IMR-90 (cell line): Measurements from ENCODE around the gene CRYM. TPM values are rescaled to one million over a fixed set of nuclear protein-coding genes. Genes with fewer than 3 reads are reported as not detected.

Experiments
- ATAC-seq: fragments of 200-7000 bp; cut with Tn5 transposase; 2 replicates; pipeline ENCODE4 v1.9.1; 2020; ENCODE audit warnings: low read depth, mild to moderate bottlenecking, moderate library complexity
- BruUV-seq: library from RNA; stranded (reverse); fragments of 400-500 nt; replicated peaks from 2 replicates; lab custom pipeline; 2021; lab: Mats Ljungman, UMichigan
- CTCF ChIA-PET: fragments of 300-600 bp; formaldehyde crosslinking; extraction: SDS; loops from one replicate; lab custom pipeline; 2021; ENCODE audit warnings: antibody characterized with exemption; lab: Yijun Ruan, JAX
- POLR2A ChIA-PET: fragments of 300-600 bp; sonication (Branson Sonifier 250); formaldehyde crosslinking; loops from one replicate; lab custom pipeline; 2022; ENCODE audit warnings: antibody characterized with exemption; ENCODE audit not compliant: unreplicated experiment; lab: Charles Lee
- DNase-seq: peaks from one replicate; pipeline ENCODE4 v3.0.0; 2013
- H2AFZ ChIP-seq: replicated peaks from 2 replicates; pipeline ENCODE3; 2013; ENCODE audit warnings: low read length, mild to moderate bottlenecking; ENCODE audit not compliant: poor library complexity
- H2AK5ac ChIP-seq: 2 replicates; pipeline ENCODE4 v1.6.1; 2013; ENCODE audit warnings: low read depth, low read length, inconsistent platforms
- H2AK9ac ChIP-seq: replicated peaks from 2 replicates; pipeline ENCODE3; 2013; ENCODE audit warnings: mild to moderate bottlenecking, low read depth, low read length, moderate library complexity; ENCODE audit not compliant: poor library complexity
- H2BK120ac ChIP-seq: 2 replicates; pipeline ENCODE4 v1.6.1; 2013; ENCODE audit warnings: low read depth, low read length, inconsistent platforms
- H2BK15ac ChIP-seq: 3 replicates; pipeline ENCODE4 v1.6.1; 2013; ENCODE audit warnings: low read depth, low read length, inconsistent platforms
- H2BK20ac ChIP-seq: 2 replicates; pipeline ENCODE4 v1.6.1; 2013; ENCODE audit warnings: low read depth, mild to moderate bottlenecking, inconsistent platforms, low read length, moderate library complexity
- H2BK5ac ChIP-seq: 2 replicates; pipeline ENCODE4 v1.6.1; 2013; ENCODE audit warnings: mild to moderate bottlenecking, low read depth, low read length, inconsistent platforms; ENCODE audit not compliant: poor library complexity, severe bottlenecking
- H3K14ac ChIP-seq: replicated peaks from 2 replicates; pipeline ENCODE4 v1.6.1; 2013; ENCODE audit warnings: low read depth, low read length, inconsistent platforms
- H3K18ac ChIP-seq: 2 replicates; pipeline ENCODE4 v1.6.1; 2013; ENCODE audit warnings: low read depth, low read length, control low read depth
- H3K23ac ChIP-seq: 2 replicates; pipeline ENCODE4 v1.6.1; 2013; ENCODE audit warnings: low read depth, low read length, inconsistent platforms
- H3K27ac ChIP-seq: 2 replicates; pipeline ENCODE4 v1.5.1; 2013; ENCODE audit warnings: mild to moderate bottlenecking, control low read depth, low read length; ENCODE audit not compliant: insufficient read depth
- H3K27me3 ChIP-seq: 2 replicates; pipeline ENCODE4 v1.6.1; 2013; ENCODE audit warnings: low read length; ENCODE audit not compliant: control insufficient read depth, insufficient read depth
- H3K36me3 ChIP-seq: 2 replicates; pipeline ENCODE4 v1.6.1; 2013; ENCODE audit warnings: low read length, mixed read lengths; ENCODE audit not compliant: control insufficient read depth, insufficient read depth
- H3K4ac ChIP-seq: 2 replicates; pipeline ENCODE4 v1.6.1; 2013; ENCODE audit warnings: low read depth, low read length, inconsistent platforms
- H3K4me1 ChIP-seq: 2 replicates; pipeline ENCODE4 v1.6.1; 2013; ENCODE audit warnings: low read length, mixed read lengths; ENCODE audit not compliant: control insufficient read depth, insufficient read depth
- H3K4me2 ChIP-seq: 2 replicates; pipeline ENCODE4 v1.6.1; 2013; ENCODE audit warnings: low read depth, mild to moderate bottlenecking, control low read depth, low read length, moderate library complexity
- H3K4me3 ChIP-seq: 2 replicates; pipeline ENCODE4 v1.5.1; 2013; ENCODE audit warnings: low read depth, mild to moderate bottlenecking, control low read depth, low read length, moderate library complexity; ENCODE audit not compliant: insufficient read depth
- H3K56ac ChIP-seq: 2 replicates; pipeline ENCODE4 v1.6.1; 2013; ENCODE audit warnings: low read length, inconsistent platforms; ENCODE audit not compliant: insufficient read depth; ENCODE audit errors: extremely low read depth
- H3K79me1 ChIP-seq, 2 experiments: 2 replicates each; pipeline ENCODE4 v1.6.1; 2013; ENCODE audit warnings: low read length in 2 of 2, inconsistent platforms in 1 of 2, low read depth in 1 of 2
- H3K9ac ChIP-seq: 2 replicates; pipeline ENCODE4 v1.6.1; 2013; ENCODE audit warnings: low read depth, low read length, control low read depth
- H3K9me1 ChIP-seq: 2 replicates; pipeline ENCODE4 v1.6.1; 2013; ENCODE audit warnings: low read length, inconsistent platforms; ENCODE audit not compliant: insufficient read depth
- H3K9me3 ChIP-seq: 2 replicates; pipeline ENCODE4 v1.6.1; 2013; ENCODE audit warnings: low read length; ENCODE audit not compliant: control insufficient read depth, insufficient read depth
- H4K20me1 ChIP-seq: 2 replicates; pipeline ENCODE4 v1.6.1; 2013; ENCODE audit warnings: low read length, inconsistent platforms; ENCODE audit not compliant: insufficient read depth
- H4K5ac ChIP-seq: 2 replicates; pipeline ENCODE4 v1.6.1; 2013; ENCODE audit warnings: mild to moderate bottlenecking, low read depth, low read length, control low read depth
- H4K8ac ChIP-seq, 2 experiments: 2 replicates each; pipeline ENCODE4 v1.6.1; 2013; ENCODE audit warnings: low read depth in 2 of 2, low read length in 2 of 2, control low read depth in 1 of 2, inconsistent platforms in 1 of 2
- H4K91ac ChIP-seq: 2 replicates; pipeline ENCODE4 v1.6.1; 2013; ENCODE audit warnings: low read depth, low read length, inconsistent platforms; ENCODE audit not compliant: insufficient read depth
- CEBPB ChIP-seq: IDR thresholded peaks from 2 replicates; pipeline ENCODE4 v1.6.1; 2012; ENCODE audit warnings: low read depth, low read length, improper control_type of control experiment
- CHD1 ChIP-seq: IDR thresholded peaks from 2 replicates; pipeline ENCODE4 v1.6.1; 2012; ENCODE audit warnings: low read depth, low read length, improper control_type of control experiment
- CTCF ChIP-seq: conservative IDR thresholded peaks from 2 replicates; pipeline ENCODE4 v1.5.1; 2012; ENCODE audit warnings: mild to moderate bottlenecking, low read depth, low read length, improper control_type of control experiment
- MAZ ChIP-seq: IDR thresholded peaks from 2 replicates; pipeline ENCODE4 v1.6.1; 2012; ENCODE audit warnings: low read depth, mild to moderate bottlenecking, low read length, improper control_type of control experiment, moderate library complexity, borderline replicate concordance
- MXI1 ChIP-seq: IDR thresholded peaks from 2 replicates; pipeline ENCODE4 v1.6.1; 2012; ENCODE audit warnings: low read depth, mild to moderate bottlenecking, low read length, moderate library complexity, borderline replicate concordance
- RAD21 ChIP-seq: IDR thresholded peaks from 2 replicates; pipeline ENCODE4 v1.6.1; 2012; ENCODE audit warnings: low read length, improper control_type of control experiment
- RCOR1 ChIP-seq: IDR thresholded peaks from 2 replicates; pipeline ENCODE4 v1.6.1; 2012; ENCODE audit warnings: mild to moderate bottlenecking, low read length, improper control_type of control experiment; ENCODE audit not compliant: insufficient replicate concordance
- RFX5 ChIP-seq: IDR thresholded peaks from 2 replicates; pipeline ENCODE4 v1.8.0; 2012; ENCODE audit warnings: low read depth, mild to moderate bottlenecking, low read length, moderate library complexity
- SMC3 ChIP-seq: fragments of 150-350 bp; IDR thresholded peaks from 2 replicates; pipeline ENCODE4 v1.6.1; 2016; ENCODE audit warnings: low read depth, mild to moderate bottlenecking, antibody characterized with exemption, low read length, moderate library complexity
- WGBS, 2 experiments: methylation state at CpG; one replicate each; pipeline versions ENCODE4 v1.1.5 to v1.1.7; 2013; ENCODE audit warnings: missing lambda C conversion rate in 2 of 2; ENCODE audit not compliant: insufficient read length in 1 of 2; ENCODE audit errors: extremely low coverage in 2 of 2; 5-methylcytosine and 5-hydroxymethylcytosine counted together
- dilution Hi-C: fragments of 300-500 bp; cut with HindIII; formaldehyde crosslinking; loops from one replicate; pipeline ENCODE4 v1.14.3; 2018; ENCODE audit warnings: low sequenced_read_pairs; ENCODE audit not compliant: unreplicated experiment
- in situ Hi-C: fragments of 300-500 bp; cut with MboI; formaldehyde crosslinking; loops from 3 replicates; pipeline ENCODE4 v1.14.3; 2019; ENCODE audit warnings: low sequenced_read_pairs, inconsistent platforms, mixed read lengths
- intact Hi-C: fragments of 100-400 bp; cut with micrococcal nuclease; formaldehyde crosslinking; loops from 2 replicates; pipeline ENCODE4 v1.10.0; 2022
- polyA plus RNA-seq, 3 experiments: library from polyadenylated mRNA; depleted of rRNA; stranded (reverse); fragments of >200 nt; gene quantifications; 2 replicates each; pipeline ENCODE4 v1.2.3, GENCODE V29; 2012; ENCODE audit warnings: low replicate concordance in 1 of 3
- total RNA-seq: library from RNA; depleted of rRNA; stranded (reverse); fragments of >200 nt; gene quantifications from 2 replicates; pipeline ENCODE4 v1.2.3, GENCODE V29; 2012

The CRYM gene
- total and polyA plus RNA-seq, 2 of the 4 experiments (the other 2 are of a cell fraction): not detected

- no peaks in the 10 kb centered on the region for H3K36me3 ChIP-seq
- CTCF ChIA-PET: no interaction called here
- POLR2A ChIA-PET: no interaction called here
Observed at GRCh38 chr16:21262779-21263639, 15.1 kb downstream of the CRYM start.

More at GRCh38 chr16:21262779-21263639, 15.1 kb downstream of the CRYM start:
- H3K4me3 ChIP-seq: no peak overlapping the region
- H4K20me1 ChIP-seq: no peaks in the 10 kb centered on the region
- DNase-seq: no peak
- no peak overlapping the region for H4K91ac ChIP-seq
- no peak overlapping the region for H3K4ac ChIP-seq
- intact Hi-C loops: no loop called here
- WGBS, 2 experiments: 67% methylated on average over 1 of the region's 12 CpGs; no CpG with 5 or more reads in 1 of the 2 experiments
- H2AK9ac ChIP-seq: no peak overlapping the region
- no peak overlapping the region for H3K56ac ChIP-seq
- dilution Hi-C loops: no loop called here
- no peak overlapping the region for H2AK5ac ChIP-seq
- H4K5ac ChIP-seq: no peak overlapping the region
- H2BK120ac ChIP-seq: no peak overlapping the region
- H3K9me1 ChIP-seq: 0 out of 2 replicates have a peak, but pooled peaks cover 3% of the 10 kb centered on the region
- H3K14ac ChIP-seq: no peak overlapping the region
- in situ Hi-C loops: no loop called here
- H3K4me1 ChIP-seq: no peaks in the 10 kb centered on the region; the same call in 1 of the 2 replicates
- H3K18ac ChIP-seq: no peak overlapping the region
- no peak overlapping the region for H2BK15ac ChIP-seq
- no peaks in the 10 kb centered on the region for H3K9me3 ChIP-seq
- no peak overlapping the region for H3K27ac ChIP-seq
- no peak overlapping the region for H3K23ac ChIP-seq
- peaks cover 3% of the 10 kb centered on the region; the same call in 1 of the 2 replicates for H3K27me3 ChIP-seq
- no peak overlapping the region for H4K8ac ChIP-seq
- H2BK5ac ChIP-seq: no peak overlapping the region
- no peak overlapping the region for H2AFZ ChIP-seq
- no TSS peak for BruUV-seq
- no peak overlapping the region for H3K9ac ChIP-seq
- no peak overlapping the region for H2BK20ac ChIP-seq
- no peak for ATAC-seq
- H3K79me1 ChIP-seq: no peaks in the 10 kb centered on the region
- H3K4me2 ChIP-seq: no peak overlapping the region
- TF ChIP-seq RAD21: no peak
- TF ChIP-seq RFX5: no peak
- no peak for TF ChIP-seq MAZ
- no peak for TF ChIP-seq MXI1
- no peak for TF ChIP-seq SMC3
- no peak for TF ChIP-seq CHD1
- TF ChIP-seq CTCF: no peak
- no peak for TF ChIP-seq CEBPB
- no peak for TF ChIP-seq RCOR1
